ENCODE measurements around the gene VIL1.

- TF ChIP-seq, protein P1, sequence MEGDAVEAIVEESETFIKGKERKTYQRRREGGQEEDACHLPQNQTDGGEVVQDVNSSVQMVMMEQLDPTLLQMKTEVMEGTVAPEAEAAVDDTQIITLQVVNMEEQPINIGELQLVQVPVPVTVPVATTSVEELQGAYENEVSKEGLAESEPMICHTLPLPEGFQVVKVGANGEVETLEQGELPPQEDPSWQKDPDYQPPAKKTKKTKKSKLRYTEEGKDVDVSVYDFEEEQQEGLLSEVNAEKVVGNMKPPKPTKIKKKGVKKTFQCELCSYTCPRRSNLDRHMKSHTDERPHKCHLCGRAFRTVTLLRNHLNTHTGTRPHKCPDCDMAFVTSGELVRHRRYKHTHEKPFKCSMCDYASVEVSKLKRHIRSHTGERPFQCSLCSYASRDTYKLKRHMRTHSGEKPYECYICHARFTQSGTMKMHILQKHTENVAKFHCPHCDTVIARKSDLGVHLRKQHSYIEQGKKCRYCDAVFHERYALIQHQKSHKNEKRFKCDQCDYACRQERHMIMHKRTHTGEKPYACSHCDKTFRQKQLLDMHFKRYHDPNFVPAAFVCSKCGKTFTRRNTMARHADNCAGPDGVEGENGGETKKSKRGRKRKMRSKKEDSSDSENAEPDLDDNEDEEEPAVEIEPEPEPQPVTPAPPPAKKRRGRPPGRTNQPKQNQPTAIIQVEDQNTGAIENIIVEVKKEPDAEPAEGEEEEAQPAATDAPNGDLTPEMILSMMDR (IDR thresholded peaks at IDR 0.05) = no peak
- no peak for TF ChIP-seq POLR2A (IDR thresholded peaks at IDR 0.05)
Observed at GRCh38 chr2:218425531-218425930, 6.6 kb downstream of the VIL1 start.

All from adrenal gland (tissue), 5 donors.